NCI-H526 (cell line): ENCODE measurements around the gene PAPOLA.

ENCODE experiments used
- DNase-seq, 2 experiments: peaks; one replicate each; lab custom pipeline; 2025; lab: John Stamatoyannopoulos, UW

PAPOLA gene

DNA sequence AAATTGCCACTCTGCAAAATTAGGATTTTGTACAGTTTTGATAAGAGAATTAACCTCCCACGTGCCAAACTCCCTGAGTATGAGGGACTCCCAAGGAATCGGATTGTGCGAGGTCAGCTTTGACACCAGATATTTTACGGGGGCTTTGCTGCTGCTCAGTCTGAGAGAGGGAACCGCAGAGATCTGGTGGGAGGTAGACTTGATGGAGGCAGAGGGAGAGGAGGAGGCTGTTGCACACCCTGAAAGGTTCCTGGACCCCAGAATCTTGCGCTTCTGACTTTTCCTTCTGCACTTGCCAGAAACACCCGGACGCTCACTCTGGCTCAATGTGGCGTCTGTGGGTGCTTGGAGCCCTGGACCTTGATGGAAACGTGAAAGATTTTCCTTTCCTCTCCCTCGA is 83.9 kb downstream of the PAPOLA start:
- no peak for DNase-seq

DNA sequence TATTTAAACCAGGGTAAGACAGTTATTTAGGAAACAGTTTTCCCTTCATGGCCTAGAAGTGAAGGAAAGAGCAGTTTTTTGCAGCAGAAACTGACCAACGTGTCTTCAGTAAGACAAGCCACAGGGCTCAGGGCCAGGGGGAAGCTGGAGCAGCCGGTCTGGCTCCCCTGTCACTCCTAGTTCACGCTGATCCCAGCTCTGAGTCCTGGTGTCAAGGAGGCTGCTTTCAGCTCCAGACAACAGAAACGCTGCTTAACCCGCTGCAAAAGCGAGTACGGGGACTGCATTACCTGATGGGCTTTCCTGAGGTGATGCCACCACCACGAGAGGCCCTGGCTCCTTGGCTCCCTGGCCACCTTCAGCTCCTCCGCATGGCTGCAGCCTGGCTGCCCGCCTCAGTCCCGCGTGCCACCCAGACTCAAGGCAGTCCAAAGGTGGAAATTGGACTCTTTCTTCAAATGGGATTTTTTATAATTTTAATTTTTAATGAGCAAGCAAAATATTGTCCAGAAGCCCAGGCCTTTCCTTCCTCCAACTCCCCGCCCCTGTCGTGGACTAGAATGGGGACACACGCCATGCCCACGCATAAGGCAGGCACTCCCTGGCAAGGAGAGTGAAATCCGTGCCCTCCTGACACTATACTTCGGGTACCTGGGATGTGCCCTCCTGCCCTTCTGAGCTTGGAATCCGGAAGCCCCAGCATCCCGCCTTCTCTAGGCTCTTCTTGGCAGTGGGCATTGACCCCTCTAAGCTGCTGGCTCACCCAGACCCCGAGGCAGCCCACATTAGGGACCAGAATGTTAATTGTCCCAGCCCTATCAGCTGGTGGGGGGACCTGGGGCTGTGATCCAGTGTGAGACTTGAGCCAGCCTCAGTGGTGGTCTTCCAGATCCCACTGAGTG is 85.0 kb downstream of the PAPOLA start:
- no peak for DNase-seq

GRCh38 chr14:96587823-96588385 is 85.7 kb downstream of the PAPOLA start:
- DNase-seq, result no peak

DNA sequence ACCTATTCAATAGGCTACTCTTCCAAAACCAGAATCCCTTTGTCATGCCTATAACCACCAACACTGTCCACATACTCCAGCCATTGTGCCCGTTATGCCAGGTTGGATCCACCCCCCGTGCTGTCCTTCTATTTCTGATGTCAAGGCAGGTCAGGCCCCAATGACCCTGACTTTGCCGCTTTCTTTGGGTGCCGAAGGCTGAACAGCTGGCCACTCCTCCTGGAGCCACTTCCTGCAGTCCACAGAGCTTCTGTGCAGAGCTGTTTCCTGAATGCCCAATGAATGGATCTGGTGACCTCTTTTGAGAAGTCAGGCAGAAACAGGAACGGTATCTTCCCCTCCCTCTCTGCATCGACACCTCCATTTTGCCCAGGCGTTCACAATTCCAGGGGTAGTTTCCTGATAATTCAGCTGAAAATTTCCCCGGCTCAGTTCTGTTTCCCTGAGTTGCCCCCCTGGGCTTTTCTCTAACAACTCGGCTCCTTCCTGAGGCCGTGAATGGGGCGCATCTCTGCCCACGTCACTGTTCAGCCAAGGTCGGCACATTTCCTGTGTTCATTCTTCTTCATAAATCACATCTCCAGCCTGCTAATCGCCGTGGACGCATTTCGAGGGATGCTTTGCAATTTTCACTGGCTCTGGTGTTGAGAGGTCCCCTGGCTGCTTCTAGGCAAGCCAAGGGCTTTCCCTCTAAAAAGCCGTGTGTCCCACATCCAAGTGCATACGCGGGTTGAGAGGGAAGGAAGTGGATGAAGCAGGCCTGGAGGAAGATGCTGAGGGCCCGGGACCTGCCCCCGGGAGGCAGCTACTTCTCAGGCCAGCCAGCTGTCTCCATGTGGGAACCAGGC is 86.5 kb downstream of the PAPOLA start:
- no peak for DNase-seq

GRCh38 chr14:96589577-96589976 is 87.4 kb downstream of the PAPOLA start:
- no peak for DNase-seq

GRCh38 chr14:96590190-96590864 is 88.1 kb downstream of the PAPOLA start:
- no peak for DNase-seq

DNA sequence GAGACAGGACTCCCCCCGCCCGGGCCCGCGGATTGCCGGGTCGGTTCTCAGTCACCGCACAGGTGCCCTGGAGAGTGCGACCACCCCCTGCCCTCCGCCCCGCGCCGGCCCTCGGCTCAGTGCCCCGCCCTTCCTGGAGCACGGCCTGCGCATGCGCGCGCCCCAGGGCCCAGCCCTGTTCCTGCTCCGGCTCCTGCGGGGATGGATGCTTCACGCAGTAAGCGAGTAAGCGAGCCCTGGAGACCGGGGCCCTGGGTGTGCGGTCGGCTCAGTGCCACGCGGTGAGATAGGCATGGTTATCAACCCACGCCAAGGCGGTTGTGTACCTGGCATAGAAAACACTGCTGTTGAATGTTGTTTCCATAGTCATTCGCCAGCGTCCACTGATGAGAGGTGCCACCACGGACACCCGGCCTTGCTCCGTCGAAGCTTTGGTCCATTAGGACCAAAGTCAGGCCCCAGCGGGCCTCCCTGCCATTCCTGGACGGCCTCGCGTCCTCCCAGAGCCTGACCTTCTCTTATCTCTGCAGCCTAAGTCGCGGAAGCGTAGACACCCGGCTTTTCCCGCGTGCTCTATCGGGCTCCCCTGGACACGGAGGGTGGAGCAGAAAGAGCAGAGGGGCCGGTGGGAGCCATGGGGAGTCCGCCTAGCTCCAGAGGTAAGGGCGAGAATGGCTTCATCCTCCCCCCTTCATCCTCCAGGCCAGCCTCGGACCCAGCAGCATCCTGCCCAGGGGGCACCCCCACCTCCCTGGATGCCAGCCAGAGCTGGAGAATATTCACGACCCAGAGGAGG is 90.6 kb downstream of the PAPOLA start:
- DNase-seq, result no peak

DNA sequence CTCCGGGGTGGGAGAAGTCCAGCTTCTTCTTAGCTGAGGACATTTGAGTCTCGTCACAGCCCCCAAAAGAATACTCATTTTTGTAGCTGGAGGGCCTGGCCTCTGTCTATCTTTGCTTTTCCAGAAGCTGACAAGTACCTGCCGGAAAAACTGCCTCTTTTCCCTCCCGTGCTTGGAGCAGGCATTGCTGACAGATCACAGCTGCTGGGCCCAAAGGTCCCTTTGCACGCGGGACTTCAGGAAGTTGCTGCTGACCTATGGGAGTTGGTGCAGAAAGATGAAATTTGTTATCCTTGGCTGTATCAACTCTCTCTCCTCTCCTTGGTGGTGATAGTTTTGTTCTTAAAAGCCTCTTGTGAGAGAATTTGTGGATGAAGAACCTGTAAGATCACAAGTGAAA is 92.8 kb downstream of the PAPOLA start:
- DNase-seq, result no peak

- no peak for DNase-seq
Measured at GRCh38 chr14:96597680-96598079, 95.5 kb downstream of the PAPOLA start.

DNA sequence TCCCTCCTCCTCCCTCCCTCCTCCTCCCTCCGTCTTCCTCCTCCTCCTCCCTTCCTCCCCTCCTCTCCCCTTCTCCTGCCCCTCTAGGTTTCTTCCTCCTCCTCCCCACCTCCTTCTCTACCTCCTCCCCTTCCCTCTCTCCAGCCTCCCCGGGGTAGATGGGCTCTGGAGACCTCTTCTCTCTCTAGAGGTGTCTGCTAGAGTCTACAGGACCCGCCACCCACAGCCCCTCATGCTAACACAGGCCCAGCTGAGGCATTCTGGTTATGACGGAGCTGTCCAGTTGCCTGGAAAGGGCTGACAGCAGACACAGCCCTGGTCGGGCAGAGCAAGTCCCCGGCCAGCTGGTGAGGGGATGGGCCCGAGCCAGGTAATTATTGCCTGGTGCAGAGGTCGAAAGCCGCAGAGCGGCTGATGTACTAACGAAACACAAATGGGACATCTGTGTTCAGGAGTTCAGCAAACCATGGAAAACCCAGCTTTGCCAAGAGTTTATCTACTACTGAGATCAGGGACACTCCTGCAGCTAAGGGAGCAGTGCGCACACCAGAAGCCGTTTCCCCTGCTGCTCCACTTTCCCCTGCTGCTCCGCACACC is 96.2 kb downstream of the PAPOLA start:
- DNase-seq, result no peak

GRCh38 chr14:96599076-96599475 is 96.9 kb downstream of the PAPOLA start:
- no peak for DNase-seq

DNA sequence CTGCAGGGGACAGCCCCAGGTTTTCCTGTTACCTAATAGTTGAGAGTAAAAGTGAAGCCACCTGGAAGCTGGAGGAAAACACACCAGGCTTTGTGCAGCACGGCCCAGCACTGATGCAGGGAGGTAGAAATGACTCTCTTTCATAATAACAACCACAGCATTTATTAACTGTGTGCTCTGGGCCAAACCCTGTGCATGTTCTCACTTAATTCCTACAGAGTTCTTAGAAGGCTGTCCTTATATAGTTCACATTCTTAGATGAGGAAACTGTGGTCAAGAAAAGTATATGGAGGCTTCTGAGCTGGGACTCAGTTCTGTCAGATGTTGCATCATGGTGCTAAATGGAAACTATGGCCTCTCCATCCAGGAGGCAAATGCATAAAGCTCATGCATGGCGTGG is 100.0 kb downstream of the PAPOLA start:
- DNase-seq, result no peak

DNA sequence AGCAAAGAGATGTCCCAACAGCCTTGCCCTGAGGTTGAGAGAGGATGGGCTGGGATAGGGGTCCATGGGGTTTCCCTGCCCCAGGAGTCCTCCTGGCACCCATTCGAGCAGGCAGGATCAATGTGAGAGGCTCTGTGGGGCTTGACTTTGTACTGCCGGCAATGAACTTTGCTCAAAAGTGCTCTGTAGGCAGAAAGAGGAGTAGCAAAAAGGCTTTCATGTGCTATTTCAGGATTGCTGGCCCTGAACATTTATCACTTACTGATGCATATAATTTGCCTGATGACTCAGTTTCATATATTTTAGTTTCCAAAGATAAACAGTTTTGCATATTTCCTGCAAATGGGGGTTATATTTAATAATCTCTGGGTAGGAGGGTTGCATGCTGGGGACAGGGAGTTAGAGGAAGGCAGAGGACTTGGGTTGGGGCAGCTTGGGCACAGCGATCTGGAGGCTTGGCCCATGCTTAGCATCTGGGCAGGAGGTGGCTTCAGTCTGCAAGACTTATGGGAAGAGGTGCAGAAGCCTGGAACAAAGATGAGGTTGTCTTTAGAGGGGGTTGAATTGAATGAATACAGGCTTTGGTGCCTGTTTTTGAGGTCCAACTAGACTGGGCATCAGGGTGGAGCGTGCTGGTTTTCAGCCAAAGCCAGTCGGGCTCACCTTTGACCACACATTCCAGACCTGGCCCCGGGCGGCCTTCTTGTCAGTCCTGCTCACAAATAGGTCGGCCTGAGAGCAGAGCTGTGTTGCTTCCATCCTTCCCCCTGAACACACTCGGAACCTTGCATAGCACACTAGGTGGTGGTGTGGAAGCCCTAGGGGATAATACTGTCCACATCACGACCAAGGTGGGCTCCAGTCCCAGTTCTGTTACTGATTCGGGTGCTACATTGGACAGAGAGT is 101.4 kb downstream of the PAPOLA start:
- DNase-seq, result no peak

DNA sequence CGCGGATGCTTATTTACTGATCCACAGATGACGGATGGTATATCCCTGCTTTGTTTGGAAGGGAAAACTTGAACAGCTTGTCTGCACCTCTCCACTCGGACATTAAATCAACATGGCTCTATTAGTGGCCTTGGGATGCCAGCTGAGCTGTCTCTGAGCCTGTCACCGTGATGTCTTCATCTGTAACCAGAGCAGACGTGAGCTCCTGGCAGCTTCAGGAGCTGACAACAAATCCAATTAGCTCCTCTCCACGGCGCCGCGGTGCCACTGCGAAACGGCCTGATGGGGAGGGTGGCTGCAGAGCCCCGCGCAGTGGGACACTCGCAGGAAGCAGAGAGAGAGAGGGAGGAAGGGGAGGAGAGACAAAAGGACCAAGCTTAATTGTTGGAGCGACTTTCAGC is 112.3 kb downstream of the PAPOLA start:
- DNase-seq, result peak in 1 of 2 experiments; percentile 23

- DNase-seq, result no peak
Measured at GRCh38 chr14:96616161-96616721, 114.1 kb downstream of the PAPOLA start.
